B cell (primary cell): Measurements from ENCODE around the gene HTR1B. TPM values are rescaled to one million over a fixed set of nuclear protein-coding genes. Genes with fewer than 3 reads are reported as not detected.

Source experiments
- ATAC-seq: fragments of 200-7000 bp; cut with Tn5 transposase; one replicate; pipeline ENCODE4 v1.10.0; 2021; ENCODE audit warnings: low read depth, mild to moderate bottlenecking, moderate number of reproducible peaks, moderate library complexity
- CTCF ChIA-PET: fragments of 350-600 bp; sonication (Branson Sonifier 250); formaldehyde crosslinking; loops from one replicate; lab custom pipeline; 2021; ENCODE audit warnings: antibody characterized with exemption, inconsistent platforms; lab: Charles Lee
- POLR2A ChIA-PET: fragments of 350-600 bp; sonication (Branson Sonifier 250); formaldehyde crosslinking; loops from one replicate; lab custom pipeline; 2021; ENCODE audit warnings: antibody characterized with exemption; lab: Charles Lee
- DNase-seq: peaks from one replicate; pipeline ENCODE4 v3.0.0; 2013
- H2AFZ ChIP-seq: 2 replicates; pipeline ENCODE4 v1.6.1; 2012; ENCODE audit warnings: mild to moderate bottlenecking, low read depth, low read length; ENCODE audit not compliant: insufficient read depth, poor library complexity, severe bottlenecking
- H3K27ac ChIP-seq, 2 donors: 1 replicate in 1 of 2; 2 replicates in 1 of 2; pipeline ENCODE4 v1.5.1; 2012 to 2013; ENCODE audit warnings: low read length in 2 of 2, mild to moderate bottlenecking in 2 of 2, moderate library complexity in 1 of 2
- H3K27me3 ChIP-seq, 4 experiments: fragments of 200-600 bp in 1 of 4; sonication (generic) in 1 of 4; replicated peaks in 1 of 4; 1 replicate in 2 of 4; 2 replicates in 2 of 4; pipeline versions ENCODE4 v1.6.1 to v1.7.0; 2013 to 2016; ENCODE audit warnings: low read length in 3 of 4, mild to moderate bottlenecking in 2 of 4, mixed read lengths in 1 of 4, moderate library complexity in 1 of 4; ENCODE audit not compliant: insufficient read depth in 4 of 4, control insufficient read depth in 3 of 4; ENCODE audit errors: control extremely low read depth in 1 of 4
- H3K36me3 ChIP-seq, 2 experiments: replicated peaks in 1 of 2; 1 replicate in 1 of 2; 2 replicates in 1 of 2; pipeline versions ENCODE4 v1.6.1 to v1.7.1; 2013; ENCODE audit warnings: low read length in 1 of 2; ENCODE audit not compliant: insufficient read depth in 2 of 2, control insufficient read depth in 1 of 2; ENCODE audit errors: control extremely low read depth in 1 of 2, extremely low read depth in 1 of 2
- H3K4me1 ChIP-seq, 2 donors: fragments of 200-600 bp in 1 of 2; sonication (generic) in 1 of 2; 1 replicate in 1 of 2; 2 replicates in 1 of 2; pipeline versions ENCODE4 v1.5.1 to v1.6.1; 2013 to 2017; ENCODE audit warnings: low read length in 2 of 2; ENCODE audit not compliant: control insufficient read depth in 2 of 2, insufficient read depth in 2 of 2
- H3K4me2 ChIP-seq: replicated peaks from 2 replicates; pipeline ENCODE3; 2012; ENCODE audit warnings: mild to moderate bottlenecking, low read depth, low read length; ENCODE audit not compliant: poor library complexity, severe bottlenecking
- H3K4me3 ChIP-seq, 5 experiments: fragments of 200-600 bp in 1 of 5; sonication (generic) in 1 of 5; 1 replicate in 3 of 5; 2 replicates in 2 of 5; pipeline versions ENCODE4 v1.5.1 to v1.7.0; 2011 to 2016; ENCODE audit warnings: low read length in 4 of 5, mild to moderate bottlenecking in 4 of 5, low read depth in 2 of 5, control low read depth in 1 of 5, moderate library complexity in 1 of 5; ENCODE audit not compliant: insufficient read depth in 1 of 5; ENCODE audit errors: control extremely low read depth in 1 of 5, extremely low read depth in 1 of 5
- H3K79me2 ChIP-seq: fragments of 200-600 bp; sonication (generic); one replicate; pipeline ENCODE4 v1.6.0; 2016; ENCODE audit warnings: low read length; ENCODE audit not compliant: control insufficient read depth, insufficient read depth
- H3K9ac ChIP-seq: fragments of 200-600 bp; sonication (generic); 2 replicates; pipeline ENCODE4 v1.6.1; 2017; ENCODE audit warnings: mild to moderate bottlenecking, low read length, moderate library complexity
- H3K9me3 ChIP-seq, 3 donors: one replicate each; pipeline versions ENCODE4 v1.6.1 to v1.7.1; 2013; ENCODE audit warnings: low read length in 2 of 3; ENCODE audit not compliant: control insufficient read depth in 2 of 3, insufficient read depth in 1 of 3; ENCODE audit errors: control extremely low read depth in 1 of 3
- H4K20me1 ChIP-seq: 2 replicates; pipeline ENCODE4 v1.6.0; 2012; ENCODE audit warnings: mild to moderate bottlenecking, low read length; ENCODE audit not compliant: insufficient read depth, control insufficient read depth, poor library complexity, severe bottlenecking
- H3K27ac Mint-ChIP-seq: one replicate; pipeline ENCODE4 v1.8.0; 2021; ENCODE audit warnings: mixed read lengths
- H3K27me3 Mint-ChIP-seq: one replicate; pipeline ENCODE4 v1.8.0; 2021; ENCODE audit warnings: mixed read lengths
- H3K4me1 Mint-ChIP-seq: one replicate; pipeline ENCODE4 v1.8.0; 2021; ENCODE audit warnings: mixed read lengths
- H3K4me3 Mint-ChIP-seq: one replicate; pipeline ENCODE4 v1.8.0; 2021; ENCODE audit warnings: mixed read lengths
- H3K9me3 Mint-ChIP-seq: one replicate; pipeline ENCODE4 v1.8.0; 2022; ENCODE audit warnings: mixed read lengths; ENCODE audit not compliant: insufficient read depth
- CTCF ChIP-seq: fragments of 200-600 bp; IDR thresholded peaks from one replicate; pipeline ENCODE4 v1.8.0; 2022; ENCODE audit warnings: antibody characterized with exemption, mild to moderate bottlenecking
- EZH2 ChIP-seq: IDR thresholded peaks from 2 replicates; pipeline ENCODE4 v1.6.1; 2012; ENCODE audit warnings: borderline replicate concordance, low read depth, mild to moderate bottlenecking, moderate library complexity, low read length; ENCODE audit not compliant: insufficient read depth, poor library complexity, severe bottlenecking
- WGBS: methylation state at CpG from one replicate; pipeline ENCODE4 v1.1.5; 2013; ENCODE audit warnings: missing lambda C conversion rate; ENCODE audit not compliant: insufficient coverage; 5-methylcytosine and 5-hydroxymethylcytosine counted together
- intact Hi-C: fragments of 100-400 bp; cut with micrococcal nuclease; formaldehyde crosslinking; loops from one replicate; pipeline ENCODE4 v1.10.0; 2022
- polyA plus RNA-seq: library from polyadenylated mRNA; depleted of rRNA; stranded (reverse); fragments of >200 nt; gene quantifications from 2 replicates; pipeline ENCODE4 v1.2.3, GENCODE V29; 2012
- total RNA-seq, 2 donors: library from RNA; stranded (reverse); fragments of 120-200 nt in 1 of 2; gene quantifications; 1 replicate in 1 of 2; 2 replicates in 1 of 2; pipeline versions ENCODE4 v1.2.3 to v1.2.4, GENCODE V29; 2013 to 2022

The HTR1B gene
- total and polyA plus RNA-seq, 2 donors (not counting 1 experiment from before 2014, with no cell fraction given), result 0.04 TPM; not detected in 1

GRCh38 chr6:77433888-77434287, 29.4 kb downstream of the HTR1B start:
- DNase-seq (no peak), ATAC-seq (no peak)
- Mint-ChIP-seq H3K4me1 (no peaks in the 10 kb centered on the region), H3K4me3 (no peak overlapping the region), H3K9me3 (no peaks in the 10 kb centered on the region), H3K27me3 (no peaks in the 10 kb centered on the region), H3K27ac (no peak overlapping the region)
- Histone ChIP-seq H3K27ac (no peak overlapping the region), H4K20me1 (no peaks in the 10 kb centered on the region), H3K4me2 (no peak overlapping the region), H3K9ac (no peak overlapping the region), H2AFZ (no peak overlapping the region), H3K4me1 (no peaks in the 10 kb centered on the region), H3K9me3 (peaks cover 0 to 4% (median 0%) of the 10 kb centered on the region in 3 donors), H3K79me2 (no peaks in the 10 kb centered on the region), H3K27me3 (no peaks in the 10 kb centered on the region), H3K4me3 (no peak overlapping the region), H3K36me3 (no peaks in the 10 kb centered on the region)
- intact Hi-C loops, result no loop called here
- ChIA-PET CTCF (no interaction called here), POLR2A (no interaction called here)
- WGBS, result no CpG with 5 or more reads among the region's 4 CpGs
- TF ChIP-seq CTCF (no peak), EZH2 (no peak)

DNA sequence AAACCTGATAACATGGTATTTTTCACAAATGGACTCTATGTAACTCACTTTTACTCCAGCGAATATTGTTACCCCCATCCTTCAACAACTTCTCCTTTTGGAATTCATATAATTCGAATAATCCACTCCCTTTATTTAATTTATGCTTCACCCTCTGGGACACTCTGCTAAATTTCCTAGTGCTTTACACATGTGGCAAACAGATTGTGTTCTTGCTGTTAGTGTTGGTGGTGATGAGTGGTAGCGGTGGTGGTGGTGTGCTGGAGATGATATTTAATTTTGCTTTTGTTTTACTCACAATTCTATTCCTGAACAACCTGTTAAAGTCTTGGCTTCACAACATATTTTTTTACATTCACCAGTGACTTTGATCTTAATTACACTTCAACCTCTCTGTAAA, 32.8 kb downstream of the HTR1B start:
- Histone ChIP-seq H3K27me3 (no peaks in the 10 kb centered on the region), H2AFZ (no peak overlapping the region), H3K4me3 (no peak overlapping the region), H3K4me1 (no peaks in the 10 kb centered on the region), H3K79me2 (no peaks in the 10 kb centered on the region), H3K9me3 (peaks cover 0 to 4% (median 0%) of the 10 kb centered on the region in 3 donors), H3K36me3 (no peaks in the 10 kb centered on the region), H3K9ac (no peak overlapping the region), H3K27ac (no peak overlapping the region), H3K4me2 (no peak overlapping the region), H4K20me1 (no peaks in the 10 kb centered on the region)
- no peak for TF ChIP-seq EZH2
- no peak for TF ChIP-seq CTCF
- 100% methylated on average over 1 of the region's 3 CpGs for WGBS
- ATAC-seq (no peak), DNase-seq (no peak)
- Mint-ChIP-seq H3K9me3 (no peaks in the 10 kb centered on the region), H3K27me3 (no peaks in the 10 kb centered on the region), H3K27ac (no peak overlapping the region), H3K4me1 (no peaks in the 10 kb centered on the region), H3K4me3 (no peak overlapping the region)
- POLR2A ChIA-PET, result no interaction called here
- CTCF ChIA-PET, result no interaction called here
- intact Hi-C loops, result no loop called here
